Loucy (cell line): ENCODE data around the gene SETX.

Experiments used
- H2AFZ ChIP-seq: fragments of 200-600 bp; sonication (generic); 2 replicates; pipeline ENCODE4 v1.6.0; 2016; ENCODE audit warnings: antibody characterized with exemption, mild to moderate bottlenecking, low read length, moderate library complexity
- H3F3A ChIP-seq: fragments of 200-600 bp; 2 replicates; pipeline ENCODE4 v1.6.0; 2016; ENCODE audit warnings: antibody characterized with exemption, low read depth, mild to moderate bottlenecking
- H3K27me3 ChIP-seq: fragments of 200-600 bp; sonication (generic); 2 replicates; pipeline ENCODE4 v1.6.1; 2014; ENCODE audit warnings: low read length, mild to moderate bottlenecking; ENCODE audit not compliant: insufficient read depth, poor library complexity, severe bottlenecking
- H3K36me3 ChIP-seq: fragments of 200-600 bp; sonication (generic); 2 replicates; pipeline ENCODE4 v1.6.1; 2016; ENCODE audit warnings: low read length; ENCODE audit not compliant: insufficient read depth
- H3K4me1 ChIP-seq: fragments of 200-600 bp; sonication (generic); 2 replicates; pipeline ENCODE4 v1.5.1; 2014; ENCODE audit warnings: low read length, mild to moderate bottlenecking; ENCODE audit not compliant: insufficient read depth, poor library complexity, severe bottlenecking
- H3K4me2 ChIP-seq: fragments of 200-600 bp; sonication (generic); 2 replicates; pipeline ENCODE4 v1.6.0; 2014; ENCODE audit warnings: antibody characterized with exemption, low read length, low read depth, mild to moderate bottlenecking; ENCODE audit not compliant: poor library complexity, severe bottlenecking
- H3K4me3 ChIP-seq: fragments of 200-600 bp; sonication (generic); 2 replicates; pipeline ENCODE4 v1.5.1; 2014; ENCODE audit warnings: low read length, mild to moderate bottlenecking, mixed read lengths; ENCODE audit not compliant: poor library complexity, severe bottlenecking
- H3K79me2 ChIP-seq: fragments of 200-600 bp; sonication (generic); 2 replicates; pipeline ENCODE4 v1.6.1; 2014; ENCODE audit warnings: low read length; ENCODE audit not compliant: insufficient read depth
- H3K9ac ChIP-seq: fragments of 200-600 bp; sonication (generic); 2 replicates; pipeline ENCODE4 v1.6.0; 2014; ENCODE audit warnings: mild to moderate bottlenecking, low read depth, low read length, moderate library complexity; ENCODE audit not compliant: poor library complexity, severe bottlenecking
- H3K9me2 ChIP-seq: fragments of 200-600 bp; sonication (generic); replicated peaks from 2 replicates; pipeline ENCODE4 v1.6.1; 2016; ENCODE audit warnings: low read depth, low read length, mixed read lengths
- H3K9me3 ChIP-seq: fragments of 200-600 bp; sonication (generic); 2 replicates; pipeline ENCODE4 v1.6.1; 2014; ENCODE audit warnings: mild to moderate bottlenecking, antibody characterized with exemption, low read length, low read depth; ENCODE audit not compliant: insufficient read depth
- H4K20me1 ChIP-seq: fragments of 200-600 bp; sonication (generic); 2 replicates; pipeline ENCODE4 v1.6.0; 2014; ENCODE audit warnings: antibody characterized with exemption, low read length, mild to moderate bottlenecking; ENCODE audit not compliant: insufficient read depth, poor library complexity, severe bottlenecking
- CTCF ChIP-seq: fragments of 200-600 bp; sonication (generic); conservative IDR thresholded peaks from 2 replicates; pipeline ENCODE4 v1.5.1; 2014; ENCODE audit warnings: mild to moderate bottlenecking, antibody characterized with exemption, low read length
- EZH2phosphoT487 ChIP-seq: fragments of 200-600 bp; IDR thresholded peaks from 2 replicates; pipeline ENCODE4 v1.6.1; 2018; ENCODE audit warnings: antibody characterized with exemption, mild to moderate bottlenecking, moderate library complexity, borderline replicate concordance

Gene SETX

GRCh38 chr9:132354637-132355355, at the start of gene SETX:
Gene SETX (minus strand): TSS chr9:132354986. CDS start chr9:132349428, 5,558 bp downstream.
- no peak for TF ChIP-seq CTCF
- no peak for TF ChIP-seq EZH2phosphoT487
- H3K9me3 ChIP-seq, result no peaks in the 10 kb centered on the region
- no peaks in the 10 kb centered on the region; the same call in 1 of the 2 replicates for H3K36me3 ChIP-seq
- H4K20me1 ChIP-seq, result peaks cover 42% of the 10 kb centered on the region
- H3K27me3 ChIP-seq, result no peaks in the 10 kb centered on the region
- H3K4me2 ChIP-seq, result peak within 1 kb of the TSS; percentile 96
- H3K4me3 ChIP-seq, result peak within 1 kb of the TSS; percentile 82
- H3F3A ChIP-seq, result peaks cover 9% of the 10 kb centered on the region; the same call in 1 of the 2 replicates
- no peaks in the 10 kb centered on the region for H3K9me2 ChIP-seq
- peaks cover 41% of the 10 kb centered on the region for H3K4me1 ChIP-seq
- H3K9ac ChIP-seq, result peak within 1 kb of the TSS; percentile 93
- H3K79me2 ChIP-seq, result peaks cover 48% of the 10 kb centered on the region
- H2AFZ ChIP-seq, result peak within 1 kb of the TSS; percentile 86

- H3F3A ChIP-seq, result peaks cover 9% of the 10 kb centered on the region
- peaks cover 62% of the 10 kb centered on the region for H3K79me2 ChIP-seq
- peaks cover 34% of the 10 kb centered on the region for H3K36me3 ChIP-seq
- no peak for TF ChIP-seq EZH2phosphoT487
- no peak for TF ChIP-seq CTCF
- peak overlapping the region; percentile 100 for H3K4me3 ChIP-seq
- no peaks in the 10 kb centered on the region for H3K9me3 ChIP-seq
- H3K9ac ChIP-seq, result peak overlapping the region; percentile 96
- H2AFZ ChIP-seq, result no peak overlapping the region
- peak overlapping the region; percentile 100 for H3K4me2 ChIP-seq
- peaks cover 46% of the 10 kb centered on the region for H3K4me1 ChIP-seq
- H3K9me2 ChIP-seq, result no peaks in the 10 kb centered on the region
- peaks cover 7% of the 10 kb centered on the region for H3K27me3 ChIP-seq
- peaks cover 35% of the 10 kb centered on the region for H4K20me1 ChIP-seq
Observed at GRCh38 chr9:132404228-132404881, 49.6 kb upstream of the SETX start.

- peaks cover 35% of the 10 kb centered on the region for H4K20me1 ChIP-seq
- peaks cover 78% of the 10 kb centered on the region for H3K79me2 ChIP-seq
- H3K4me1 ChIP-seq, result peaks cover 44% of the 10 kb centered on the region
- H3K9me2 ChIP-seq, result no peaks in the 10 kb centered on the region
- H3K36me3 ChIP-seq, result peaks cover 53% of the 10 kb centered on the region
- H3K9me3 ChIP-seq, result no peaks in the 10 kb centered on the region
- peaks cover 9% of the 10 kb centered on the region for H3F3A ChIP-seq
- TF ChIP-seq EZH2phosphoT487, result no peak
- no peak for TF ChIP-seq CTCF
- peaks cover 7% of the 10 kb centered on the region for H3K27me3 ChIP-seq
- no peak overlapping the region for H3K9ac ChIP-seq
- no peak overlapping the region for H2AFZ ChIP-seq
- peak overlapping the region; percentile 100 for H3K4me2 ChIP-seq
- H3K4me3 ChIP-seq, result no peak overlapping the region
Observed at GRCh38 chr9:132401824-132402223, 47.0 kb upstream of the SETX start.
